ENCODE measurements around the gene TTBK2.
"Not testable (repeated sequence)": the region's sequence is repeated elsewhere in the genome, so short reads cannot be mapped to it uniquely, and the experiment has no call there.

Gene TTBK2

DNA sequence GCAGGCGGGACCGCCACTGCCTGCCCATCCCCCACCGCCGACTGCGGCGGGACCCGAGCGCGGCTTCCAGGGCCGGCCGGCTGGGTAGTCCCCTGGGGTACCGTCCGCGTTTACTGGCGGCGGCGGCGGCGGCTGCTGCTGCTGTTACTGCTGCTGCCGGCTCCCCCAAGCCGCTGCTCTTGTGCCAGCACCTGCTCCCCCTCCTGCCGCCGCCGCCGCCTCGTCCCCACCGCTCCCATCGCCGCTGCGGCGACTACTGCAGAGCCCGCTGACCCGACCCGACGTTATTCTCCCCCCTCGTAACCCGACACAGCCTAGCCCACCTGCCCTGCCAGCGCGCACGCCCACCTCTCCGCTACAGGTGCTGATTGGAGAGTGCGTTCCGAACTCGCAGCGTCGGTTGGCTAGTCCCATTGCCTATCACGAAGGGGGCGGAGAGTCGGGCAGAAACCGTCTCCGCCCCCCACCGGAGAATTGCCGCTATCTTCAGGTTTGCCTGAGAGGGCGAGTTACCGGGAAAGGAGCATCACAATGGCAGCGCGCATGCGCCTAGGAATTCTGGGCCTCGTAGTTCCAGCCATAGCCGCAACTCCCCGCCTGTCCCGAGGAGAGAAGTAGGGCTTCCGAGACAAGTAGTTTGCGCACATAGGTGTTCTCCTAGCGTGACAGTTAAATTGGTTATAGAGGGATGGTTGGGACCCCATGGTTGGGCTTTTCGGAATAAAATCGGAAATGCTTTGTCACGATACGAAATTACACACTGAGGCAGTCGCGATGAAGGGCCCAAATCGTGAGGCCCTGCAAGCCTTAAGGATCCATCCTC, at the start of gene TTBK2:
Gene TTBK2 (minus strand): TSS at position 260 of the 823 bp plus-strand sequence. CDS start 42,161 bp downstream, outside the sequence.
- DNase-seq (ENCODE audit: insufficient read length, low spot score): peak; percentile 93

DNA sequence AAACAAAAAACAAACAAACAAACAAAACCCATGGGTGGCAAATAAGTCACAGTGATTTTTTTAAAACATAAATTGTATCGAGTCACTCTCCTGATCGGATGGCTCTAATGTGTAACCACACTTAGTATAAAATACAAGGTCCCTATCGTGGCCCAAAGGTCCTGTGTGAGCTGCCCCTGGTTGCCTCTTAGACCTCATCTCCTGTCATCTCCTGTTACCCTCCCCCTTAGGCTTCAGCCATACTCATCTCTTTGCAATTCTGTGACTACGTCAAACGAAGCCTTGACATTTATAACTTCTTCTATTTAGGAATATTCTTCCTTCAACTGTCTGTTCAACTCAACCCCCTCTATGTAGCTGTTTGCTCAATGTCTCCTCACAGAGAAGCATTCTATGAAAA, 43.9 kb upstream of the TTBK2 start:
- FAIRE-seq (no peak), DNase-seq (ENCODE audit: insufficient read length, low spot score) (no peak)

More for the DNA sequence above, at the start of gene TTBK2:
- FAIRE-seq: peak; percentile 94

DNA sequence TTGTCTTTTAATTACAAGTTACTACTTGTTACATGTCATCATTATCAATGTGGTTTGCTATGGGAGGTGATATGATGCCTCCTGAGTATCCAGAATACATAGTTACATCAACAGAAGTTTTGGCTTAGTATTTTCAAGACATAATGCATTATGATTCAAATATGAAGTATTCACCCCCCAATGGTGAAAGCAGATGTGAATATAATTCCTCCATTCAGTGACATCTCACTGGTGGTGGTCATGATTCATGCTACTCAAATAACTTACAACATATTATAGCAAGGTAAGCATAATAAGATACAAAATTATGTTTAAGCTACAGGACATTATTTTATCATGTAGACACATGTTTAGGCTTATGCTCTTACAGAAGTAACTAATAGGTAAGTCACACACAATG, 34.9 kb upstream of the TTBK2 start:
- no peak for DNase-seq (ENCODE audit: insufficient read length, low spot score)
- no peak for FAIRE-seq

DNA sequence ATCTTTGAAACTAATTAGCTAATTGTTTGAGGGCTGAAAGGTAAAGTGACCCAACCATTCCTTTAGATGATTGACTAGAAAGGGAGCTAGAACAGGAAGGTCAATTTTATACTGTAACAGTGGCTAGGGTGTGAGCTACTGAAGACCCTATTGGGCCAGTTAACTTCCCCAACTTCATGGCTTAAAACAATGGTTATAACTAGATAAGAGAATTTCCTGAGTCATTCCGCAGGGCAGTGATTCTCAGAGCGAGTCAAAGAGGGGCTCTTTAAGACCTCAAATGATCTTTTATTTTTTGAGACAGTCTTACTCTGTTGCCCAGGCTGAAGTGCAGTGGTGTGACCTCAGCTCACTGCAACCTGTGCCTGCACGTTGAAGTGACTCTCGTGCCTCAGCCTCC, 33.7 kb upstream of the TTBK2 start:
- DNase-seq (ENCODE audit: insufficient read length, low spot score) (no peak), FAIRE-seq (no peak)

DNA sequence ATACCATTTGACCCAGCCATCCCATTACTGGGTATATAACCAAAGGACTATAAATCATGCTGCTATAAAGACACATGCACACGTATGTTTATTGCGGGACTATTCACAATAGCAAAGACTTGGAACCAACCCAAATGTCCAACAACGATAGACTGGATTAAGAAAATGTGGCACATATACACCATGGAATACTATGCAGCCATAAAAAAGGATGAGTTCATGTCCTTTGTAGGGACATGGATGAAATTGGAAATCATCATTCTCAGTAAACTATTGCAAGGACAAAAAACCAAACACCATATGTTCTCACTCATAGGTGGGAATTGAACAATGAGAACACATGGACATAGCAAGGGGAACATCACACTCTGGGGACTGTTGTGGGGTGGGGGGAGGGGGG, 28.3 kb upstream of the TTBK2 start:
- FAIRE-seq; DNase-seq (ENCODE audit: insufficient read length, low spot score): not testable (repeated sequence)

DNA sequence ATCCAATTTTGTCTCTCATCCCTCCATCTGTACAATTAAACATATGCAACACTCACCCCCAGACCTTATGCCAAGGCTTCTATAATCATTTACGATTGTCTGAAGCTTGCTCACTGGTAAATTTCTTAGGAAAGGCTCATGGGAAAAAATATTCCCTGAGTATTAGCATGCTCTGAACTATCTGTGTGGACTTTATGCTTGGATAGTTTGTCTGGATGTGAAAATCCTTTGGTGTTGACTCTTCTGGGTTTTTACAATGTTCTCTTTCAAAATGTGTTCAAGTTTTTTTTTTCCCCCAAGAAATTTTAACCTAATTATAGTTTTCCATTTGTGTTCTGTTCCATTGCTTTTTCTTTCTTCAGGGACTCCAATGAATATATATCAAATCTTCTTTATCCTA, 19.9 kb upstream of the TTBK2 start:
- no peak for DNase-seq (ENCODE audit: insufficient read length, low spot score)
- FAIRE-seq: no peak

DNA sequence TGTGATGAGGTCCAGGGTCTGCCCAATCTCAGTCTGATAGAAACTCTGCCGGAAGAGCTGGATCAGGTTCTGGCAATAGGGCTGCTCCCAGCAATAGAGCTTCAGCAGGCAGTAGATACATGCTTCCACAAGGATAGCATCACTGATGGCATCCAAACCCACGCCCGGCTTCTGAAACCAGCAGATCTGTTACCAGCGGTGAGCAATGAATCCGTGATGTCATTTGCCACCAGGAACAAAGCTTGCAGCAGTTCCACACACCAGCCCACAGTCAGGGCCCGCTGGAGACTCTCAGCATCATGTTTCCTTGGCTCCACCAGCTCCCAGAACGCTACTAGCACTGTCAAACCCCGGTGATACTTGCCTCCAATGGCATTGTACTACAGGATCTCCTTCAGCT, 19.3 kb upstream of the TTBK2 start:
- DNase-seq (ENCODE audit: insufficient read length, low spot score) (no peak), FAIRE-seq (no peak)

DNA sequence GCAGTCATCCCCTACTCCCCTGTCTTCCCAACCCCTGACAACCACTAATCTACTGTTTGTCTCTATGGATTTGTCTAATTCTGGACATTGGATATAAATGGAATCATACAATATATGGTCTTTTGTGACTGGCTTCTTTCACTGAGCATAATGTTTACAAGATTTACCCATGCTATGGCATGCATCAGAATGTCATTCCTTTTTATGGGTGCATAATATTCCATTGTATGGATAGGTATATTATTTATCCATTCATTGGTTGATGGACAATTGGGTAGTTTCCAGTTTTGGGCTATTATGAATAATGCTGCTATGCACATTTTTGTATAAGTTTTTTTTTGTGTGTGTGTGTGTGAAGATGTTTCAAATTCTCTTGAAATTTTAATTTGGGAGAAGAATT, 16.6 kb upstream of the TTBK2 start:
- FAIRE-seq (no peak), DNase-seq (ENCODE audit: insufficient read length, low spot score) (no peak)

DNA sequence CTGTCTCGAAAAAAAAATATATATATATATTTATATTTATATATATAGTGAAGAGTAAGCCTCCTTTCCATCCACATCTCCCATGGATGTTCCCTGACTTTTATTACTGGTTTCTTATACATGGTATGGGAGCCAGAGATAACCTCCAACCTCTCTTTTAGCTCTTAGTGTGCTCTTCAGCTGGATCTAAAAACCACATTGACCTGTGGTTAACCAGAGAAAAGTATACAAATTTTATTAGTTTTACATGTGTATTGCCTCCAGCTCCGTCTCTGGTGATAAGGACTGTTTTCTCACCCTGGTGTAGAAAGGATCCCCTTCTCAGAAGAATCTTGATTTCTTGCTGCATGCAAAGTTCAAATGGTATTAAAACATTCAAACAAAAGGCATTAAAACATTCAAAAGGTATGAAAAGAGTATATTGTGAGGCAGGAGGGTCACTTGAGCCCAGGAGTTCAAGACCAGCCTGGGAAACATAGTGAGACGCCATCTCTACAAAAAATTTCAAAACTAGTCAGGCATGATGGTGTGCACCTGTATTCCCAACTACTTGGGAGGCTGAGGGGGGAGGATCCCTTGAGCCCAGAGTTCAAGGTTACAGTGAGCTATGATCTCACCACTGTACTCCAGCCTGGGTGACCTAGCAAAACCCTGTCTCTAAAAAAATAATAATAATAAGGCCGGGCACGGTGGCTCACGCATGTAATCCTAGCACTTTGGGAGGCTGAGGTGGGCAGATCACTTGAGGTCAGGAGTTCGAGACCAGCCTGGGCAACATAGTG, 13.5 kb upstream of the TTBK2 start:
- DNase-seq (ENCODE audit: insufficient read length, low spot score): no peak
- no peak for FAIRE-seq

DNA sequence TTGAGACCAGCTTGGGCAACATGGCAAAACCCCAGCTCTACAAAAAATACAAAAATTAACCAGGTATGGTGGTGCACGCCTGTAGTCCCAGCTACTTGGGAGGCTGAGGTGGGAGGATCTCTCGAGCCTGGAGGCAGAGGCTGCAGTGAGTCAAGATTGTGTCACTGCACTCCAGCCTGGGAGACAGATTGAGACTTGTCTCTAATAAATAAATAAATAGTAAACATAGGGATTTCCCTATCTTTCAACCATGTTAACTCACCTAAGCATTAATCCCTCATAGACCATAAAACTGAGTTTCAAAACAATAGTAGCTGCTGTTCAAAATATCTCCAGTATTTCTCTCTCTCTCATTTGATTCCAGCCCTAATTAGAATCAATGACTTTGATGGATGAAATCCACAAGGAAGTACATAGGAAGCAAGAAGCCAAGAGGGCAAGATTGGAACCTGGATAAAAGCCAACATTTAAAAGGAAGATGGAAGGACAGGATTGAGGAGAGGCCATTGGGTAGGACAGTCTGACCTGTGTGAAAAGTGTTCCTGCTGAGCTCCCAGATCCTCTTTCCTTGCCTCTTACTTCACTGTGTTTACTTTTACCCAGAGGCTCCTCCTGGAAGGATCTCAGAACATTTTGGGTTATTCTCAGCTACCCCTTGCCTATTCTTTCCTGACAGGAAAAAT, 12.4 kb upstream of the TTBK2 start:
- DNase-seq (ENCODE audit: insufficient read length, low spot score) (no peak), FAIRE-seq (no peak)

DNA sequence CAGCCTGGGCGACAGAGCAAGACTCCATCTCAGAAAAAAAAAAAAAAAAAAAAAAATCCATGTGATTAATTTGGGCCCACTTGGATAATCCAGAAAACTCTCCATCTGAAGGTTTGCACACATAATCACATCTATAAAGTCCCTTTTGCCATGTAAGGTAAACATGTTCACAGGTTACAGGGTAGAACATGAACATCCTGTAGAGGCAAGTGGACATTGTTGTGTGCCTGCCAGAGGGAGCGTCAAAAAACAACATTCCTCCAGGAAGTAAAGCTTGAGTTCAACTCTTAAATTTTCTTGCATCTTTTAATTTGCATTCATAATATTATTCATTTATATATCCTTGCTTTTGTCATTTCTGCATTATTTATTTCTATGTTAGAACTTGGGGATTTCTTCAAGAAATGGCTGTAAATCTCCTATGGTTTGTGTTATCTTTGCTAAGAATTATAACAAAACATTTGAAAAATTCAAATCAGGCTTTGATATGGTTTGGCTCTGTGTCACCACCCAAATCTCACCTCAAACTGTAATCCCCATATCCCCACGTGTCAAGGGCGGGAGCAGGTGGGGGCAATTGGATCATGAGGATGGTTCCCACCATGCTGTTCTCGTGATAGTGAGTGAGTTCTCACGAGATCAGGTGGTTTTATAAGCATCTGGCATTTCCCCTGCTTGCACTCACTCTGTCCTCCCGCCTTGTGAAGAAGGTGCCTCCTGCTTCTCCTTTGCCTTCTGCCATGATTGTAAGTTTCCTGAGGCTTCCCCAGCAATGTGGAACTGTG, 11.3 kb upstream of the TTBK2 start:
- no peak for FAIRE-seq

DNA sequence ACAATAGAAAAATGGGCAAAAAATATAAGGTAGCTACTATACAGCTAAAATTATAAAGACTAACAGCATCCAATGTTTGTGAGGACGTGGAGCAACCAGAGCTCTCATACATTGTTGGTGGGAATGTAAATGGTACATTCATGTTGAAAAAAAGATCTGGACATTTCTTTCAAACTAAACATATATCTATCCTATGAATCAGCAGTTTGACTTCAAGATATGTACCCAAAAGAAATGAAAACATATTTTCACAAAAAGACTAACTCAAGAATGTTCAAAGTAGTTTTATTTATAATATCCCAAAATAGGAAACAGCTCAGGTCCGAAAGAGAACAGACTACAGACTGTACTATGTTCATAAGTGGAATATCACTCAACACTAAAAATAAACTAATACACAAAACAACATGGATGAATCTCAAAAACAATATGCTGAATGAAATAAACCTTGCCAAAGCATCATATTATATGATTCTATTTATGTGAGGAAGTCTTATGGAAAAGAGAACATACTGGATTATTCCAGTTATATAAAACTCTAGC, 8.8 kb upstream of the TTBK2 start:
- no peak for FAIRE-seq

More for the DNA sequence above, 11.3 kb upstream of the TTBK2 start:
- no peak for DNase-seq (ENCODE audit: insufficient read length, low spot score)

DNA sequence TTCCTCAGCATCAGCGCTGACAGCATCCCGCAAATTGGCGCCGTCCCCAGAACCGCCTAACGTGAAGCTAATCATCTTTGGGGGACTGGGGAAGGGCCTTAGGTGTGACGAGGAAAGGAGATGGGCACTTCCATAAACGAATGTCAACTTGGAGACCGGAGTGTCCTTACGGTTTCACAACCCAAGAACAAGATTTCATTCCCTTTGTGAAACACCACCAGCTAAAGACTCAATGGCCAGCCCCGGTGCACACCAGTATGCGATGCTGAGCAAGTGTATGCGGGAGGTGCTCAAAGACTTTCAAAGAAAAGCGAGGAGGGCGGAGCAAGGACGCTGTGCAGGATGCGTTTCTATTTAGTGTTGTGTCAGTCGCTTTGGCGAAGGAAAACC, 759 bp upstream of the TTBK2 start:
- DNase-seq (ENCODE audit: insufficient read length, low spot score) (no peak), FAIRE-seq (no peak)

More for the DNA sequence above, 8.8 kb upstream of the TTBK2 start:
- no peak for DNase-seq (ENCODE audit: insufficient read length, low spot score)

DNA sequence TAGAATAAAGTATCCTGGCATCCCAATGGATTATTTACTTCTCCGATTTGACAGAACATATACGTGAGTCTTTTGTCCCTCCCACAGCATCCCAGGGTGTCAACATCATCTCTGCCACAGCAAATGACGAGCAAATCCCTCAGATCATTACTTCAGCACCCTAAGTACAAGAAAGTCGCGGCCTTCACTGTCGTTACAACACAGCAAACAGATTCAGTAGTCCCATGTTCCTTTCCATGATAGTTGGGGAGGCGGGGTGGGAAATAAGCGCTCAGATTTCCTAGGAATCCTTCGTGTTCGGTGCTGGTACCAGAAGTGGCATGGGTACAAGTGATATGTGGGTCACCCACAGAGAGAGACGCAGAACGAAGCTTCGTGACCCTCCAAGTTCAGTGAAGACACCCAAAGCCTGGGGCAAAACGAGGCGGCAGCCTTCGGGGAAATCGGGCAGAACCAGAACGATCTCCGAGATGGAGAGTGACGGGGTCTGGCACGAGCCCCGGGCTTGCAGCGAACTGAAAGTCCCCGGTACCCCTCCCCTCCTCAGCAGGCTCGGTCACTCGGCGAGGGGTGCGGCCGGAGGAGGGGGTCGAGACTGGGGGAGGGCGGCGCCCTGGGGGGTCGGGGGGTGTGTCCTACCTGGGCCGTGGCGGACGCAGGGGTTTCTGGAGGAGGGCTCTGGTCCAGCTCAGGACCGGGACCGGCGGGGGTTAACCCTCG, 619 bp downstream of the TTBK2 start:
- DNase-seq (ENCODE audit: insufficient read length, low spot score) (no peak), FAIRE-seq (no peak)

DNA sequence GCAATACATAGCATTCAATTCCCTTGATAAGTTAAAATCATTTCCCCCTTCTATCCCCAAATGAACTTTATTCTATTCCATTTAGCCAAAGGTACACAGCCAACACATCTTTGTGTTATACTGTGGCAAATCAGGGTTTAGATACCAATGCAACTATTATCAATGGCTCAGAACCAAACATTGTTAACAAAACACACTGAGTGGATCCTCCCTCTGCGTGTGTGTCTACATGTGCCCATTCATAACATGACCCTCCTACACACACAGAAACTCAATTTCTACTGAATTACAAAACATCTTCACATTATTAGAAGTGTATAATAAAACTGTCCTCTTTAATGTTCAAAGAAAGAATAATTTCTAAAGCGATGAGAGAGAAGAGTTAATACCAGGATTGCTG, 1.3 kb downstream of the TTBK2 start:
- FAIRE-seq (no peak), DNase-seq (ENCODE audit: insufficient read length, low spot score) (no peak)

DNA sequence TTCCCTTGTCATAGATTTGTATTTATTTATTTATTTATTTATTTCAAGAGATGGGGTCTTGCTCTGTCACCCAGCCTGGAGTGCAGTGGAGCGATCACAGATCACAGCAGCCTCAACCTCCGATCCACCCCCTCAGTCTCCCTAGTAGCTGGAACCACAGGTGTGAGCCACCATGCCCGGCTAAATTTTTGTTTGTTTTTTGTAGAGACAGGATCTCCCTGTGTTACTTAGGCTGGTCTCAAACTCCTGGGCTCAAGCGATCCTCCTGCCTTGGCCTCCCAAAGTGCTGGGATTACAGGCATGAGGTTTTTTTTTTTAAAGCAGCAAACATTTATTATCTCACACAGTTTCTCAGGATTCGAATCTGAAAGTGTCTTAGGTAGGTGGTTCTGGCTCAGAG, 2.5 kb downstream of the TTBK2 start:
- FAIRE-seq: no peak
- DNase-seq (ENCODE audit: insufficient read length, low spot score): no peak

DNA sequence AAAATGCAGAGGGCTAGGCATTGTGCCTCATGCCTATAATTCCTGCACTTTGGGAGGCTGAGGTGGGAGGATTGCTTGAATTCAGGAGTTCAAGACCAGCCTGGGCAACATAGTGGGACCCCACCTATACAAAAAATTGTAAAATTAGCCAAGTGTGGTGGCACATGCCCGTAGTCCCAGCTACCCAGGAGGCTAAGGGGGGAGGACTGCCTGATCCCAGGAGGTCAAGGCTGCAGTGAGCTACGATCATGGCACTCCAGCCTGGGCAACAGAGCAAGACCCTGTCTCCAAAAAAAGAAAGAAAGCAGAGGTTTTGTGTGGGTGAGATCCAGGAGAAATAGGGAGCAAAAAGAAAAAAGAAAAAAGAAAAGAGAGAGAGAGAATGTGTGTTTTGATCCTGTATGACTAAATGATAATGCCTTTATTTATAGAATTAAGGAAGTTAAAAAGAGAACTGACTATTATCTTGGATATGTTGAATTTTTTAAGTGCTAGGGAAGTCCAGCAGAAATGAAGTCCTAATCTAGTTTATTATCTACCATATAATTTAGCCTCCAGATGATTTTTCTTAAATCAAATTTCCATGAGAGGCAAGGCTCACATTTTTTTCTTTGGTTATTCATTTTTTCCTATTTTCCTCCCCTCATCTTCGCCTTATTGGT, 4.8 kb downstream of the TTBK2 start:
- FAIRE-seq (no peak), DNase-seq (ENCODE audit: insufficient read length, low spot score) (no peak)

DNA sequence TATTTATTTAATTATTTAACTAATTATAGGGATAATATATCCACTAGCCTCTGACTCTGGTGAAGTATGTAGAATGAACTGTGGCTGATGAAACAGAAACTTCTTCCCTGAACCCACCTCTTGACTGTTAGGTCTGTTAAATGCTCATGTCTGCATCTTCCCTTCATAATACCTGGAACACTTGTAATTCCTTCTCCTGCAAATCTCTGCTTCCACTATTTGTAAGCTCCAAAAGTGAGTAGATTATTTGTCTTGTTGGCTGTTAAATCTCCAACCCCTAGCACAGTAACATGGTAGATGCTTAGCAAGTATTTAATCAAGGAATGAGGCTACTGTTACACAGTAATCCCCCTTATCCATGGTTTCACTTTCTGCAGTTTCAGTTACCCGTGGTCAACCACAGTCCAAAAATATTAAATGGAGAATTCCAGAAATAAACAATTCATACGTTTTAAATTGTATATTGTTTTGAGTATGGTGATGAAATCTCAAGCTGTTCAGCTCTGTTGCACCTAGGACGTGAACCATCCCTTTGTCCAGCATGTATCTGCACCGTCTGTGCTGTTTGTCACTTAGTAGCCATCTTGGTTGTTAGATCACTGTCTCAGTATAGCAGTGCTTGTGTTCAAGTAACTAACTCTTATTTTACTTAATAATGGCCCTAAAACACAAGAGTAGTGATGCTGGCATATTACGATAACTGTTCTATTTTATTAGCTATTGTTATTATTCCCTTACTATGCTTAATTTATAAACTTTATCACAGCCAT, 5.7 kb downstream of the TTBK2 start:
- DNase-seq (ENCODE audit: insufficient read length, low spot score) (no peak), FAIRE-seq (no peak)
